H1 (cell line): Measurements from ENCODE around the gene NELL1. TPM values are rescaled to one million over a fixed set of nuclear protein-coding genes. Genes with fewer than 3 reads are reported as not detected.

Source experiments
- CTCF ChIA-PET: fragments of 300-600 bp; sonication (Branson Sonifier 250); formaldehyde crosslinking; loops from one replicate; lab custom pipeline; 2021; ENCODE audit not compliant: partially characterized antibody; lab: Charles Lee
- POLR2A ChIA-PET: fragments of 300-600 bp; sonication (Branson Sonifier 250); formaldehyde crosslinking; loops from one replicate; lab custom pipeline; 2021; ENCODE audit warnings: inconsistent platforms; ENCODE audit not compliant: partially characterized antibody; lab: Charles Lee
- DNase-seq, 2 experiments: peaks; one replicate each; pipeline versions ENCODE4 v3.0.0 to v3.0.0-alpha.2; 2010 to 2022; ENCODE audit warnings: low spot score in 2 of 2, low read depth in 1 of 2, mixed read lengths in 1 of 2
- FAIRE-seq: peaks from 2 replicates; lab custom pipeline; 2011; peaks lifted over from hg19 to GRCh38; lab: Jason Lieb, UNC
- H2AFZ ChIP-seq: 2 replicates; pipeline ENCODE4 v1.8.1; 2012; ENCODE audit warnings: low read length, inconsistent platforms
- H2AK5ac ChIP-seq: 2 replicates; pipeline ENCODE4 v1.6.1; 2013; ENCODE audit warnings: low read depth, low read length
- H2BK120ac ChIP-seq: replicated peaks from 2 replicates; pipeline ENCODE3; 2013; ENCODE audit warnings: low read depth, low read length, inconsistent platforms
- H2BK12ac ChIP-seq: 2 replicates; pipeline ENCODE4 v1.6.1; 2013; ENCODE audit warnings: low read depth, low read length
- H2BK15ac ChIP-seq: 2 replicates; pipeline ENCODE4 v1.6.1; 2013; ENCODE audit warnings: low read length
- H2BK20ac ChIP-seq: 2 replicates; pipeline ENCODE4 v1.6.1; 2013; ENCODE audit warnings: low read length
- H2BK5ac ChIP-seq: 2 replicates; pipeline ENCODE4 v1.6.1; 2013; ENCODE audit warnings: low read depth, low read length
- H3K14ac ChIP-seq: 2 replicates; pipeline ENCODE4 v1.6.1; 2013; ENCODE audit warnings: inconsistent platforms; ENCODE audit not compliant: insufficient read length
- H3K18ac ChIP-seq: 2 replicates; pipeline ENCODE4 v1.6.1; 2013; ENCODE audit warnings: low read length; ENCODE audit errors: extremely low read depth
- H3K23ac ChIP-seq: 2 replicates; pipeline ENCODE4 v1.6.1; 2013; ENCODE audit warnings: inconsistent platforms; ENCODE audit not compliant: insufficient read length
- H3K23me2 ChIP-seq: 2 replicates; pipeline ENCODE4 v1.6.1; 2013; ENCODE audit warnings: low read depth, low read length
- H3K27ac ChIP-seq: 2 replicates; pipeline ENCODE4 v1.6.1; 2011; ENCODE audit warnings: low read depth, low read length, inconsistent platforms
- H3K27me3 ChIP-seq, 4 experiments: replicated peaks in 1 of 4; 1 replicate in 1 of 4; 2 replicates in 3 of 4; pipeline versions ENCODE4 v1.6.1 to v1.8.1; 2011 to 2013; ENCODE audit warnings: low read length in 3 of 4, mild to moderate bottlenecking in 3 of 4, inconsistent platforms in 2 of 4, mixed read lengths in 2 of 4, moderate library complexity in 1 of 4; ENCODE audit not compliant: control insufficient read depth in 3 of 4, insufficient read depth in 3 of 4; ENCODE audit errors: extremely low read depth in 1 of 4
- H3K36me3 ChIP-seq, 4 experiments: 2 replicates each; pipeline versions ENCODE4 v1.6.1 to v1.8.1; 2011 to 2013; ENCODE audit warnings: mild to moderate bottlenecking in 4 of 4, low read length in 3 of 4, moderate library complexity in 2 of 4, control low read depth in 1 of 4, inconsistent platforms in 1 of 4; ENCODE audit not compliant: insufficient read depth in 4 of 4, control insufficient read depth in 2 of 4
- H3K4ac ChIP-seq: replicated peaks from 2 replicates; pipeline ENCODE3; 2013; ENCODE audit warnings: low read length, low read depth, mixed read lengths, inconsistent platforms; ENCODE audit not compliant: insufficient read length
- H3K4me1 ChIP-seq, 4 experiments: replicated peaks in 1 of 4; 1 replicate in 1 of 4; 2 replicates in 3 of 4; pipeline versions ENCODE4 v1.6.1 to v1.8.1; 2011 to 2013; ENCODE audit warnings: low read length in 3 of 4, inconsistent platforms in 2 of 4, mixed read lengths in 1 of 4; ENCODE audit not compliant: insufficient read depth in 4 of 4, control insufficient read depth in 3 of 4
- H3K4me2 ChIP-seq, 2 experiments: 2 replicates each; pipeline versions ENCODE4 v1.6.1 to v1.8.1; 2011 to 2013; ENCODE audit warnings: low read depth in 2 of 2, low read length in 2 of 2, control low read depth in 1 of 2, inconsistent platforms in 1 of 2, mild to moderate bottlenecking in 1 of 2; ENCODE audit not compliant: insufficient read depth in 1 of 2
- H3K4me3 ChIP-seq, 4 experiments: fragments of 200-600, 300-600 bp in 1 of 4; sonication (generic), shearing (Covaris generic), sonication (Bioruptor Twin) in 1 of 4; 2 replicates each; pipeline versions ENCODE4 v1.5.1 to v1.8.1; 2011 to 2016; ENCODE audit warnings: low read length in 4 of 4, low read depth in 3 of 4, control low read depth in 2 of 4, inconsistent platforms in 2 of 4, mild to moderate bottlenecking in 2 of 4, mixed read lengths in 1 of 4, moderate library complexity in 1 of 4; ENCODE audit not compliant: insufficient read depth in 2 of 4; ENCODE audit errors: extremely low read depth in 1 of 4
- H3K56ac ChIP-seq: replicated peaks from 2 replicates; pipeline ENCODE3; 2013; ENCODE audit warnings: low read depth, mild to moderate bottlenecking, mixed read lengths, low read length, inconsistent platforms; ENCODE audit not compliant: insufficient read length
- H3K79me1 ChIP-seq: 2 replicates; pipeline ENCODE4 v1.6.1; 2013; ENCODE audit warnings: low read depth, low read length, control low read depth
- H3K79me2 ChIP-seq, 2 experiments: 2 replicates each; pipeline versions ENCODE4 v1.6.1 to v1.8.1; 2012 to 2013; ENCODE audit warnings: low read length in 2 of 2, mild to moderate bottlenecking in 2 of 2, inconsistent platforms in 1 of 2; ENCODE audit not compliant: insufficient read depth in 2 of 2, control insufficient read depth in 1 of 2
- H3K9ac ChIP-seq, 4 experiments: replicated peaks in 1 of 4; 1 replicate in 1 of 4; 2 replicates in 3 of 4; pipeline versions ENCODE4 v1.6.1 to v1.8.1; 2011 to 2013; ENCODE audit warnings: low read depth in 3 of 4, low read length in 3 of 4, control low read depth in 2 of 4, mild to moderate bottlenecking in 2 of 4, moderate library complexity in 2 of 4, inconsistent platforms in 1 of 4; ENCODE audit errors: extremely low read depth in 1 of 4
- H3K9me3 ChIP-seq, 2 experiments: 2 replicates each; pipeline versions ENCODE4 v1.6.1 to v1.8.1; 2012 to 2013; ENCODE audit warnings: mild to moderate bottlenecking in 2 of 2, moderate library complexity in 2 of 2, control low read depth in 1 of 2, inconsistent platforms in 1 of 2, low read depth in 1 of 2, low read length in 1 of 2, mixed read lengths in 1 of 2; ENCODE audit not compliant: insufficient read depth in 2 of 2
- H4K20me1 ChIP-seq, 2 experiments: replicated peaks in 1 of 2; 2 replicates each; pipeline versions ENCODE3 to v1.8.1; 2011 to 2013; ENCODE audit warnings: inconsistent platforms in 2 of 2, low read length in 2 of 2, mild to moderate bottlenecking in 1 of 2; ENCODE audit not compliant: insufficient read depth in 2 of 2, control insufficient read depth in 1 of 2
- H4K5ac ChIP-seq: 2 replicates; pipeline ENCODE4 v1.6.1; 2013; ENCODE audit warnings: low read length, low read depth, mixed read lengths, inconsistent platforms; ENCODE audit not compliant: insufficient read length
- H4K8ac ChIP-seq: 2 replicates; pipeline ENCODE4 v1.8.0; 2013; ENCODE audit warnings: mild to moderate bottlenecking, moderate library complexity, low read length, inconsistent platforms; ENCODE audit not compliant: insufficient read depth; ENCODE audit errors: extremely low read depth
- H4K91ac ChIP-seq: replicated peaks from 2 replicates; pipeline ENCODE3; 2013; ENCODE audit warnings: low read length, mixed read lengths, inconsistent platforms; ENCODE audit not compliant: insufficient read length
- RAD21 ChIP-seq, 2 experiments: IDR thresholded peaks in 1 of 2; conservative IDR thresholded peaks in 1 of 2; 2 replicates each; pipeline ENCODE4 v1.6.1; 2011; ENCODE audit warnings: low read depth in 2 of 2, low read length in 2 of 2, improper control_type of control experiment in 1 of 2, inconsistent platforms in 1 of 2, mild to moderate bottlenecking in 1 of 2, moderate library complexity in 1 of 2
- polyA plus RNA-seq, 7 experiments: library from polyadenylated mRNA; depleted of rRNA in 3 of 7; stranded (reverse) in 5 of 7; unstranded in 2 of 7; fragments of >200 nt in 5 of 7; fragments of 200-250 nt in 2 of 7; gene quantifications; 1 replicate in 5 of 7; 2 replicates in 1 of 7; 4 replicates in 1 of 7; pipeline versions ENCODE4 v1.2.1 to v1.2.3, GENCODE V29; 2011 to 2013; ENCODE audit warnings: missing spikeins in 2 of 7, mixed read lengths in 2 of 7
- total RNA-seq: library from RNA; stranded (reverse); fragmentation: NEBNext Ultra II Directional; extraction: Animal tissue kit (Norgen Biotek cat#: 25700); gene quantifications from 2 replicates; pipeline ENCODE4 v1.2.1, GENCODE V29; 2021

The NELL1 gene
- total and polyA plus RNA-seq, 2 of the 8 experiments (the other 6 are each of a cell fraction or from before 2014, with no cell fraction given), result 0.21 TPM; not detected in 1

GRCh38 chr11:20894296-20894695 lies 224.9 kb downstream of the NELL1 start:
- no peaks in the 10 kb centered on the region for H3K79me2 ChIP-seq
- POLR2A ChIA-PET, result no interaction called here
- FAIRE-seq, result no peak

More at GRCh38 chr11:20894296-20894695, 224.9 kb downstream of the NELL1 start:
- no peaks in the 10 kb centered on the region; a peak in 1 of 4 replicates for H3K9me3 ChIP-seq
- H3K79me1 ChIP-seq, result no peaks in the 10 kb centered on the region
- no peak overlapping the region for H3K18ac ChIP-seq
- H2AFZ ChIP-seq, result no peak overlapping the region
- H2AK5ac ChIP-seq, result no peak overlapping the region
- no peak overlapping the region for H2BK15ac ChIP-seq
- no peaks in the 10 kb centered on the region for H3K36me3 ChIP-seq
- no peaks in the 10 kb centered on the region for H3K23me2 ChIP-seq
- no peak overlapping the region for H3K9ac ChIP-seq
- TF ChIP-seq RAD21 (IDR thresholded peaks at IDR 0.05 in 1 of 2, conservative IDR thresholded peaks at IDR 0.05 in 1 of 2; ENCODE audit: low read depth in 2 of 2, low read length in 2 of 2), result no peak
- TF ChIP-seq, all 59 proteins: peak for 0
- Histone ChIP-seq H2BK5ac (no peak overlapping the region), H3K27ac (no peak overlapping the region), H3K4me3 (no peak overlapping the region), H4K20me1 (no peaks in the 10 kb centered on the region), H3K4ac (no peak overlapping the region), H3K4me2 (no peak overlapping the region), H4K8ac (no peak overlapping the region), H2BK20ac (no peak overlapping the region), H3K4me1 (no peaks in the 10 kb centered on the region), H2BK120ac (no peak overlapping the region), H4K5ac (no peak overlapping the region), H3K14ac (no peak overlapping the region), H2BK12ac (no peak overlapping the region), H4K91ac (no peak overlapping the region), H3K27me3 (no peaks in the 10 kb centered on the region), H3K23ac (no peak overlapping the region), H3K56ac (no peak overlapping the region)
- CTCF ChIA-PET, result interaction anchor here (1.3 kb wide), 1 partner anchor 20 kb away, joined by 5 read pairs; no protein-coding TSS in a partner anchor
- no peak for DNase-seq
